ENCODE measurements around the gene GUCA2A.

Gene GUCA2A

DNA sequence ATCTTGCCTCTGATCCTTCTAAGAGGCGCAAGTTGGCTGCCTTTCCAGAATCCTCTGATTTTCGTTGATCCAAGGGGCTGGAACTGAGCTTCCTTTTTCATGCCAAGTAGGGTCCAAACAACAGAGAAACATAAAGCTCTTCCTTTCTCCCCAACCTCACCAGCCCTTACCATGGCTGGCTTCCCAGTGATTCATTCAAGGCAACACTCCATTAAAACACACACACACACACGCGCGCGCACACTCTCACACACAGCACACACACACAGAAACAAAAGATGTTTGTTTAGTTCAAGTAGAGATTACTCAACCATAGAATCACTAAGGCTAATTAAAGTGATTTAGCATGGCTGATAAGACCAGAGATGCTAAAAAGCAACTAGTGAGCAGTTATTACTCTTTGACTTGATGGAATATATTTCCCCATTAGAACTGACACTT is 13.0 kb upstream of the GUCA2A start:
- FAIRE-seq: no peak

DNA sequence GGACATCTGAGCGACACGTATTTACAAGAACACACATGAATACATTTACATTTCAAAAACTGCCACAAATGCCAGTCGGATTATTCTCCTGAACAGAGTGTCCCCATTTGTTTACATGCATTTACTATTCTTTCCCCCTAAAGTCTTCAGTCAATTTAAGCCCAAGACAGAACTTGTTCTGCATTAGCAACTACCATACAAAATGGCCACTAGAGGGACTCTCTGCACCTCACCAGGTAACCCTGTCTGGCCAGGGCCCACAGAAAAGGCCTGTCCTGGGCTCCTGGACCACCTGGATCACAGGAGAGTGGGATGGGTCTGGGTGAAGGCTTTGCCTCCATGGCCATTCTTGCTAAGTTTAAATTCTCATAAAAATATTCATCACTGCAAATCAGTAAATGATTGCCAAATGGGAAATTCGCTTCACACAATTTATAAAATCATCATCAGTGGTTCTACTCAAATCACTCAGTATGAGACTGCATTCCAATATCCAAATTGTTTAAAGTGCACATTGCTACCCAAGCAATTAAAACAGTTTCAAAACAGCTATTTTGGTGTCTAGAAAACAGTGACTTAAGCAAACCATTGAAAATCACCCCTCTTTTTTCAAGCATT is 12.5 kb upstream of the GUCA2A start:
- DNase-seq (ENCODE audit: insufficient read length, low spot score) (peak; percentile 37), FAIRE-seq (no peak)

More for the DNA sequence above, 13.0 kb upstream of the GUCA2A start:
- DNase-seq (ENCODE audit: insufficient read length, low spot score): no peak

DNA sequence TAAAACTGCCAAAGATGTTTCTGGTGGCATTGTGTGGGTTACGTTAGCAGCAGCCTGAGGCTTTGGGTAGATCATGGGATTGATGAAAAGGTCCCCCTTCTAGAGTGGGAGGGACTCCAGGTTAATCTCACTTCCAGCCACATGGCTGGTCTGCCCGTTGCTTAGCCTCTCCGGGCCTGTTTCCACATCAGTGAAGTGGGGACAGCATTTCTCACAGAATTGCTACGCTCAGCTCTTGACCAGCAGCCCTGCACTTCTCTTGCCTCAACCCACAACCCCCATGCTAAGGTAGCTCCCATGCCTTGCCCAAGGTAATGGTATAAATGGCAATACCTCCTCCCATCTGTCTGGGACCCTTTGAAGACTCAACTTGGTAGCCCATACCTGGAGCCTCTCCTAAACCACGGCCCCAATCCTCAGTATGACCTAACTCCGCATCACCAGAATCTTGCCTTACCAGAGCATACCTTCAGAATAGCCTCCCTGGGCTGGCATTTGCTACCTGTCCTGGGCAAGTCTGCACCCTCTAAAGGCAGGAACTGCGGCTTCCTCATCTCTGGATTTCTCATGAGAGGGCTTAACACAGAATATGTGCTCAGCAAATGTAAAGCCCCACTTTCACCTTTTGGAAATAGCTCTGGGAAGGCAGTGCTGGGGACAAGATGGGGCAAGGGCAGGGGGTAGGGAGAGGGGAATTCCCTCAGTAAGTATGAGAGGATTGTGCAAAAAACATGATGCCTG is 10.9 kb upstream of the GUCA2A start:
- no peak for DNase-seq (ENCODE audit: insufficient read length, low spot score)
- FAIRE-seq: no peak

DNA sequence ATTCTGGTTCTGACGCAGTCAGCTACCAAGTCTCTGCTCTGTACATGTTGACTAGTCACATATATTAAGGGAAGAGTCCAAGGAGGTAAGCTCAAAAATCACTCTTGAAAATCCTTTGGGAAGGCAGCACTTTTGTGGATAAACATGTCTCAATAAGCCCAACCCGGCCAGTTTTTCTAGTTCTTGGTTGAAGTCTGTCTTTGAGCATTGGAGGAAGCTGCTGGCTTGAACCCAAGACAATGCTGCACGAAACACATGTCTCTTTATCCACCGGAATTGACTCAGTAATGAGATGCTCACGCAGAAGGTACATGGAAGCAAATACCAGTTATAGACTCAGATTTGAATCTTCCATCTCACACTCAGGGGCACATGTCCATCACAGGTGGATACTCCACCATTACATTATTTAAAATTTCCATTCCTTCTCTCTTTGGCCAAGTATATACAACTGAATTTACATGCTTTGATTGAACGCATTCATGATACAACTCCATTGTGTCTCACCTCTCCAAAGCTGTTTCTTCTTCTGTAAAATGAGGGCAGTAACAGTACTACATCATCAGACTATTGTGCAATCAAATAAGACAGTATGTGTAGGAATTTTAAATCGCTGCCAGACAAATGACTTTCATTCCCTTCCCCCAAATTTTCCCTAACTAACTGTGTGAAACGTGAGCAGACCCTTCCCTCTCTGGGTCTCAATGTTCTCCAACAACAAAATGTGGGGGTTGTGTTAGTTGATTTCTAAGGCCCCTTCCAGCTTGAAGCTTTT is 9.6 kb upstream of the GUCA2A start:
- DNase-seq (ENCODE audit: insufficient read length, low spot score) (no peak), FAIRE-seq (no peak)

DNA sequence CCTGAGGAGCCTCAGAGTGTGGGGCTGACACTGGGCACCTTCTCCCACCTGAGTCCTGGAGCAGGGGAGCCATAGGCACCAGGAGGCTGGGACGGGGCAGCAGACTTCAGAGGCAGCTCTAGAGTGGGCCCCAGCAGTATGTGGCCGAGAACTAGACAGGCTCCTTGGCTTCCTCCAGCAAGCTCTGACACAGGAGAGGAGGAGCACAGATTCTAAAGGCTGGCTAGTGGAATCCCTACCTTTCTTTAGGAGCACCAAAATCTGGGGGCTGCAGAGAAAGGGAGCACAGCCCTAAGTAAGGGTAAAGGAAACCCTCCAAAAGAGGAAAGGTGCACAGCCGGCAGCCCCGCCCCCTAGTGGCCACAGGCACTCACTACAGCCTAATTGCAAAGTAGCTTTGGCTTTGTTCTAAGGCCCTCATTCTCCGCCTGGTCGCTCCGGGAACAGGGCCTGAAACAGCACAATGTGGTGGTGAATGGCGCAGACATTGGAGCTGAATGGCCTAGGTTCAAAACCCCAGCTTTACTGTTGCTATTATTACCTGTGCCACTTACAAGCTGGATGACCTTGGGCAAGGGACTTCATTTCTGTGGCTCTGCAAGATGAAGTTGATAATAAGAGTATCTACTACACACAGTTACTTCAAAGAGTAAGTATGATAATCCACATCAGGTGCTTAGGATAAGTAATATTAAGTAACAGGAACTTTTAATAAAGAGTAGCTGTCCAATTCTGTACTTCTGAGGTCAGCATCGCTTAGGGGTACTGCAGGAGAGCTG is 8.8 kb upstream of the GUCA2A start:
- DNase-seq (ENCODE audit: insufficient read length, low spot score) (peak; percentile 48), FAIRE-seq (no peak)

DNA sequence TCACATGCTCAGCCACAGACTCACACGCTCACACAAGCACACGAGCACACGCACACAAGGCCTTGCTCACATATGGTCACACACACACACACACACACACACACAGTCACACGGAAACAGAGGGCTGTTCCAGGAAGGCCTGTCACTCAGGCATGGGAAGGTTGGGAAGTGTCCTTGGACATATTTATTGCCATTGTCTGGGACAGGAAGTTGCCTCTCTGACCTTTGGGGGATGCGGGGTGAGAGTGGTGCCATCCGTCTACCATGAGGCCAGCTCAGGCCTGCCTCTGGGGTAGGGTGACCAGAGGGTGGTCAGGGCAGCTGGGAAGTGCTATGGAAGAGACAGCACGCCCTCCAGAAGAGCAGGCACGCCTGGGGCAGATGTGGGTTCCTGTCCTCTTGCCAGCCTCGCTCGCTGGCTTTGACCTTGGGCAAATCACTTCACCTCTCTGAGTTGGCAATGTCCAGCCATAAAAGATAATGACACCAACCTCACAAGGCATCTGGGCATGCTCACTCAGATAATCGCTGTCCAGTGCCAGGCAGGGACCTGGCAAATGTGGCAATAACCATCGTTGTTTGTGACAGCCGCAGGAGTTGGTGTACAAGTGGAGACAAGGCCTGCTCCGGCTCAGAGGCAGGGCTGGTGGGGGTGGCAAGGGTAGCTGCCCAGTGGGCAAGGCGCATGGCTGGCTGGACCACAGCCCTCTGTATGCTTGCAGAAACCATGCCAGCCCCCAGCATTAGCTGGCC is 8.0 kb upstream of the GUCA2A start:
- no peak for FAIRE-seq
- DNase-seq (ENCODE audit: insufficient read length, low spot score): no peak

DNA sequence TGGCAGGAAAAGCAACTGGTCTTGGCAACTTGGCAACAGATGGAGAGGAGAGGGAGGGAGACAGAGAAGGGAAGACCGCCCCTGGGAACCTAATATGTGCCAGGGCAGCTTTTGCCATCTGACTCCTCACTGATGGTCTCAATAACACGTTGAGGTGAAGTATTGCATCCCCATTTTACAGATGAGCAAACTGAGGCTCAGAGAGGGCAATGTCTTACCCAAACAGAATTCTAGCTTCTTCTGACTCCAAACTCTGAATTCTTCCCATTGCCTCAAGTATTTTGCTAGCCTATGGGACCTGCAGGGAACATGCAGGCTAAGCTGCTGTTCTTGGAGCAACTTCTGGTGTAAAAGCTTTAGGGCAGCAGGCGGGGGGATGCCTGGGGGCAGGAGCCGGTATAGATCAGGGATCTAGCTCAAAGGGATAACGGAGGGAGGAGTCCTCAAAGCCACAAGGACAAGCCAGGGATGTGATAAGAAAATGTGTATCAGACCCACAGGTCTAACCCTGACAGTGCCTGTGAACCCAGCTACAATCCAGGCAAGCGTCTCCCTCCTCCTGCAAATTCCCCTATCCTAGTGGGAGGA is 7.2 kb upstream of the GUCA2A start:
- DNase-seq (ENCODE audit: insufficient read length, low spot score) (no peak), FAIRE-seq (no peak)

DNA sequence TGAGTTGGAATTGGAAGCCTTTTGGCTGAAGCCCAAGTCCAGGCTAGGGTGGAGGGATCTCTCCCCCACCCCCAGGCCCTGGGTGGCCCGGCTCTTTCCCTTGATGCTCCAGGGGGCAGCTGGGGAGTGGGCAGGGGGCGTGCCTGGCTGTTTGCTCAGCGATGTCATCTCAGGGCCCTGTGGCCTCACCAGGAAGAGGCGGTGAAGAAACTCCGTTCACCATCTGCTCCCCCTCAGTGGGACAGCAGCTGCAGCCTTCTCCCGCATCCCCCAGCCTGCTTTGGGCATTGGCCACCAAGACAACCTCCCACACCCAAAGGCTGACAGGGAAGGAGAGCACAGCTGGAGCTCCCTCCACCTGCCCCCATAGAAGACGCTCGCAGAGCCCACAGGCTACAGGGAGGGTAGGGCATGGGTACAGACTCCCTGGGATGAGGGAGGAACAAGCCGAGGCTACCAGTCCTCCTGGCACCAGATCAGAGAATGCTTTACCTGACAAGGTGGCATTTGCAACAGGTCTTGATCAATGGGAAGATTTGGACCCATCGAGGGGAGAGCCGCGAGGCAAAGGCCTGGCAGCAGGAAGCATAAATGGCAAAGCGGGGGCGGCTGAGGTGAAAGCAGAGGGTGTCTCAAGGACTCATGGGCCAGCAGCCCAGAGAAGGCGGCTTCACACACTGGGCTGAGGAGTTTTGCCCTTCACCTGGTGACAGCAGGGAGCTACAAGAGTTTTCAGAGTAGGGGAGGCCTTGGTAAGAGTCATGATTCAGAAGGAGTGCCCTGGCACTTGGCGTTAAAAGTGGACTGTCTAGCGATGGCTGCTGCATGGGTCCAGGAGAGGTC is 6.5 kb upstream of the GUCA2A start:
- no peak for FAIRE-seq

DNA sequence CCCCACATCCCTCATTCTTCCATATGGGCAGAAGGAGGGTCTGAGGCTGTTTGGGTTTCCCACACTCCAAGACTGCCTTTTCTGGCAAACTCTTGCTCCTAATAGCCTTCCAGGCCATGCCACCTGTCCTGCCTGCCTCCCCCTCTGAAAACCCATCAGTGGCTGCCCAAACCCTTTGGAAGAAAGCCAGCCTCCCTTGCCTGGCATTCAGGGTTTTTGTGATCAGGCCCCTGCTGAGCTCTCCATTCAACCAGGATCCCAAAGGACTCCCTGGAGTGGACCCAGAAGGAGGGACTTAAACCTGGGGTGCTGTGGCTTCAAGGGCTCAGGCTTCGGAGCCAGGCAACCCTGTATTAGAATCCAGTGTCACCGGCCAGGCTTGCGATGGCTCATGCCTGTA is 4.2 kb upstream of the GUCA2A start:
- no peak for FAIRE-seq
- no peak for DNase-seq (ENCODE audit: insufficient read length, low spot score)

More for the DNA sequence above, 6.5 kb upstream of the GUCA2A start:
- DNase-seq (ENCODE audit: insufficient read length, low spot score): no peak

DNA sequence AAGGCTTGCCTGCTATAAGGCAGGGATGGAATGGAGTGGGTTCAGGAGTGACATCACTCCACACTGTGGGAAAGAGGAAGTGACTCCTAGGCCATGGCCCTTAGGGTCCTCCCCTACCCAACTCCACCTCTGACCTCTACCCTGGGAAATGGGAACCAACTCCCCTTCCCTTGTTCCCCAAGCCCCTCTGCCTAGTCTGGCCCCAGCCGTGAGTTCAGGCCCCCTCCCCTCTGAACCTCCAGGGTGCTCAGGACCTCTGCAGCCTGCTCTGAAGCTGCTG is 3.8 kb upstream of the GUCA2A start:
- DNase-seq (ENCODE audit: insufficient read length, low spot score): no peak
- FAIRE-seq: no peak

DNA sequence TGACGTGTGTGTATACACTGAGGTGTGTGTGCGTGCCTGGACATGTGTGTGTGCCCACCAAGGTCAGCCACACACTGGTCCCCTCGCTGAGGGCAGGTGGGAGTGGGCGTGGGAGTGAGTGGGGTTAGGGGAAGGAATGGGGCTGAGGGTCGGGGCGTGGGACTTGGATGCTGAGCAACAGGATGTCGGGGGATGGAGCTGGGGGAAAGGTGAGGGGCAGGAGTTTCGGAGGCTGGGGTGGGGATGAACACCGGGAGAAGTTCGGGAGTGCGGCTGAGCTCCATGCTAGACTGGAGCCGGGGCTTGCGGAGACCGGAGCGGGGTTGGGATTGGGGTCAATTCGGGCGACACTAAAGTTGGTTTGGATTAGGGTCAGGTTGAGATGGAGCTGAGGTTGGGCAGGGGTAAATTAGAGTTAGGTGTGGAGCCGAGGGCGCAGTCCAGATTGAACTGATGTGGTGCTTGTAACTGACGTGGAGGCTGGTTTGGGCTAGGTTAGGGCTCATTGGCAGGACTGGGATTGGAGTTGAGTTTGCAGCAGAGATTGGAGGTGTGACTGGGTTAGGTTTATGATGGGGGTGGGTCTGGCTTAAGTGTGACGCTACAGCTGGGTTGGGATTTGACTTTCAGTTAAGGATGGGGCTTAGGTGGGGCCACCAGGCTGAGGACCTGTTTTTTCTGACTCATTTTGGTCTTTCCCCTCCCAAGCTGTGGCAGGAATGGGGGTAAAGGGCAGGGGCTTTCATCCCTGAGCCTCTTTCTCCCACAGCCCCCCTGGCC is 3.3 kb upstream of the GUCA2A start:
- no peak for FAIRE-seq
- no peak for DNase-seq (ENCODE audit: insufficient read length, low spot score)

DNA sequence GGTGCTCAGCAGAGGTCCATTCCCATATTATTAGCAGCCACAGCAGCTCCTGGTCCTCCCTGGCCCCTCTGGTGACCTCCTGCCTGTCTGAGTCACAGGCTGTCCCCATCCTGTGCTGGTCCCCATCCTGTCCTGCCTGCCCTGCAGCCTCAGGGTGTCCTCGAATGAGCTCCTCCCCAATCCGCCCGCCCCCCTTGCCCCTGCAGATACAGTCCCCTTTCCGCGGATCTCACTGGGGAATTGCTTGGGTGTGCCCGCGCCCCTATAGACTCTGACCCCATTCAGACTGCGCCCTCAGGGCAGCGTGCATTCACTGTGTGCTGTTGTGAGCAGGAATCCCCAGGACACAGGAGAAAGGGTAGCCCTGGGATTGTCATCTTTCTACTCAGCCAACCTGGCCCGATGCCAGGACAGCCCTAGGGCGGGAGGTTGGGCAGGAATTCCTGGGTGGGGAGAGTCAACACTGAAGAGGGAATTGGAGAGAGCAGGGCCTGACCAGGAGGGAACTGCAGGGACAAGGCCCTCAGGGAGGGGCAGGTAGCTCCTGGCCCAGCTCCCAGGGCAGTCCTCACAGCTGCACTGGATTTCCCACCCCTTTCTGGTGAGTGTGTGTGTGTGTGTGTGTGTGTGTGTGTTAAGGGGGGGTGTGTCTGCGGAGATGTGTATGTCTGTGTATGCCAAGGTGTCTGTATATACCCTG is 1.1 kb upstream of the GUCA2A start:
- FAIRE-seq: no peak
- peak; percentile 67 for DNase-seq (ENCODE audit: insufficient read length, low spot score)

DNA sequence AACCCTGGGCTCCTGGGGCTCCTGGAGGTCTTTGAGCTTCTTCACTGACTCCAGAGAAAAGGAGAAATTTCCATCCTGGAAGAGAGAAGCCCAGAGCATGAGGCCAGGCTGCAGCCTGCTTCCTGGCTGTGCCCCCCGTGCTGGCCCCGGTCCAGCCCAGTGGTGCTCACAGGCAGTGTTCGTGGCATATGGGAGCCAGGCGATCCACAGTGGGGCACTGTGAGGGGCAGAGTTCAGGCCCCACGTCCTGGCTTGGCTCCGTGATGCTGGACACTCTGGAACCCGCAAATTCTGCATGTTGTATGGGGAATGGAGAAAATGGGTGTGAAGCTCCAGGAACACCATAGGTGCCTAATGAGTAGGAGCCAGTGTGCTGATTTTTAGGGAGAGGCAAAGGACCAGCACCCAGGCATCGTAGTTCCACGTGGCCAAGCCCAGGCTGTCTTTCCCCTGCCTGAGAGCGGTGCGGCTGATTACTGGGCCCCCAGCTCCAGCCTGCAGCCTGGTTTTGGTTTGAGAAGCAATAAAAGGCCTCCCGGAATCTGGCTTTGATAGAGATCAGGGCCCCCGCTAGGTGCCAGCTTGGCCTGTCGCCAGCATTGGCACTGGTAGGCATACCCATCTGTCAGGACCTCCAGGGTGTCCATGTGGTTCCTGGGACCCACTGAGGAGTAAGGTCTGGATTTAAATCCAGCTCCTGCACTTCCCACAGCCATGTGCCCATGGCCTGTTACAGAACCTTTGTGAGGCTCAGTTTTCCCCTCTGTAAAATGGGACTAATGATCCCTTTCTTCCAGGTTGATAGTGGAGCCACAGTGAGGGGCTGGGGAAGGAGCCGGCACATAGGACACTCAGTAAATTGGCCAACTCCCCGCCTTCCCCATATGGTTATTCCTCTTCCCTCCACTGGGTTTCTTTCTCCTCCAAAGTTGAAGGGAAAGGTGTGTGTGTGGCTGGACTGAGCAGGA is 725 bp downstream of the GUCA2A start:
- DNase-seq (ENCODE audit: insufficient read length, low spot score) (no peak), FAIRE-seq (no peak)

DNA sequence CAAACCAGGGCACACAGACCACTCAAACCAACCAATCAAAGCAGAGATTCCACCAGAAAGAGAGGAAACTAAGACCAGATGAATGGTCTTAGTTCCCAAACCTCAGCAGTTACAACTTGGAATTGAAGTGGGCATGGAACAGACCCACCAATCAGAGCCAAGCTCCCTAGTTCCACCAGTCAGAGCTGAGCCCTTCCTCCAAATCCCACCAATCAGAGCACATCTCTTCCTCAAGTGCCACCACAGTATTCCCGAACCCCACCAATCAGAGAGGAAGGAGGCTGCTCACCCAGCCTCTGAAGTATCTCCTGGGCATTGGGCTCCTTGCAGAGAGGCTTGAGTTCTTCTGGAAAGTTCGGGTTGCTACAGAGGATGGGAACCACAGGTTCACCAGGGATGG is 1.4 kb downstream of the GUCA2A start:
- DNase-seq (ENCODE audit: insufficient read length, low spot score) (no peak), FAIRE-seq (no peak)

DNA sequence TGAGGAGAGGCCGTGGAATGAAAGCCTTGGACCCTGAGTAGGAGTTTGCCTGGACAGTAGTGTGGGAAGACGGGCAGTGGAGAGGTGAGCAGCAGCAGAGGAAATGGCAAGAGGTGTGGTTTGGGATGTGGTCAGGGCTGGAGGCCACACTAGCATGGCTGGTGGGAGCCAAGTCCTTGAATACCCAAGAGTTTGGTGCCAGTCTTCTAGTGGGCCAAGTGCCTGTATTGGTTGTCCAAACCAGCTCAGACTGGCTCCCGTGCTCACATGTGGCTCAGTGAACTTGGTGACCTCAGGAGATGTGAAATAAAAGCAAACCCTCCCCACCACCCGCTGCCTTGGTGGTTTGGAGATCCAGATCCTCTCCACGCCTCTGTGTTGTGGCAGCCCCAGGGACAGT is 2.4 kb downstream of the GUCA2A start:
- FAIRE-seq (no peak), DNase-seq (ENCODE audit: insufficient read length, low spot score) (no peak)

DNA sequence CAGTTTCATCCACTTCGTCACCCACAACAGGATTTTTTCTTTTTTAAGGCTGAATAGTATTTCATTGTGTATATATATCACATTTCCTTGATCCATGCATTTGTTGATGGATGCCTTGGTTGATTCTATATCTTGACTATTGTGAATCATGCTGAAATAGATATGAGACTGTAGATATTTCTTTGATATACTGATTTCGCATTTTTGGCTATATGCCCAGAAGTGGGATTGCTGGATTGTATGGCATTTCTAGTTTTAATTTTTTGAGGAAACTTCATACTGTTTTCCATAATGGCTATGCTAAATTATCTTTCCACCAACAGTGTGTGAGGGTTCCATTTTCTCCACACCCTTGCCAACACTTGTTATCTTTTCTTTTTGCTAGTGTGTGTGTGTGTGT is 6.4 kb downstream of the GUCA2A start:
- DNase-seq (ENCODE audit: insufficient read length, low spot score) (no peak), FAIRE-seq (no peak)

DNA sequence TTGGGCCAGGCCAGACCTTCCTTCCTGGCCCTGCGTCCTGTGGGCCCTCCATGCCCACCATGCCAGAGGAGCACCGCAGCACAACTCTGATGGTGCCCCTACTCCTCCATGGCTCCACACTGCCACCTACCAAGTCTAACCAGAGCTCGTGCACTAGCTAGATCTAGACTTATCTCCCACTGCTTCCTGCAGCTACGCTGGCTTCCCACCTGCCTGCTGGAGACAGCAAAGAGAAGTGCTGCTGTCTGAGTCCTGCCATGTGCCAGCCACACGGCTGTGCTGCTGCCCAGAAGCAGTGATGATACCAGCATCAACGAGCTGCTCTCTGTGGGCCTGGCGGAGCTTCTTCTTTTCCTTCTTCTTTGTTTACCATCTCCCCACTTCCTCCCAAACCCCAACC is 6.9 kb downstream of the GUCA2A start:
- FAIRE-seq (no peak), DNase-seq (ENCODE audit: insufficient read length, low spot score) (no peak)

Measured in HTR-8/SVneo (cell line).